Measurements from ENCODE around the gene PPP2R3A.
A peak's percentile ranks its signal among the peaks of the same experiment; 100 is the strongest.
"Not testable (repeated sequence)": the region's sequence is repeated elsewhere in the genome, so short reads cannot be mapped to it uniquely, and the experiment has no call there.

Gene PPP2R3A

DNA sequence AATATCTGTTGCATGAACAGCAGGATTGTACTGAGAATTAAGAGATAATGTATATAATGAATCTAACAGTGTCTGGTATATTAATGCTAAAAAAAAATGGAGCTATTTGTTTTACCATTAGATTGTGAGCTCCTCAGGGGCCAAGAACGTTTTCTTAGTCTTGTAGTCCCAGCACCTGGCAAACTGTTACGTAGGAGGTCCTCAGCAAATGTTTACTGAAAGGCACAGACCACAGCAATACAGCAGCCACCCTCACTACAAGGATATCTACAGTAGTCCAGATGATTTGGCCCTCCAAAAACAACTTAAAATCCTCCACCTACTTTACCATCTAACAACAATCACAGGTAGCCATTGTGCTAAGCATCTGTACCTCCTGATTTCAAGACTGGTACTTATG lies 170.9 kb downstream of the PPP2R3A start:
- Mint-ChIP-seq H3K27ac (no peak overlapping the region), H3K36me3 (no peaks in the 10 kb centered on the region), H3K4me3 (no peak overlapping the region), H3K9me3 (no peaks in the 10 kb centered on the region), H3K4me1 (peaks cover 2% of the 10 kb centered on the region), H3K27me3 (no peaks in the 10 kb centered on the region)
- no peak for ATAC-seq

DNA sequence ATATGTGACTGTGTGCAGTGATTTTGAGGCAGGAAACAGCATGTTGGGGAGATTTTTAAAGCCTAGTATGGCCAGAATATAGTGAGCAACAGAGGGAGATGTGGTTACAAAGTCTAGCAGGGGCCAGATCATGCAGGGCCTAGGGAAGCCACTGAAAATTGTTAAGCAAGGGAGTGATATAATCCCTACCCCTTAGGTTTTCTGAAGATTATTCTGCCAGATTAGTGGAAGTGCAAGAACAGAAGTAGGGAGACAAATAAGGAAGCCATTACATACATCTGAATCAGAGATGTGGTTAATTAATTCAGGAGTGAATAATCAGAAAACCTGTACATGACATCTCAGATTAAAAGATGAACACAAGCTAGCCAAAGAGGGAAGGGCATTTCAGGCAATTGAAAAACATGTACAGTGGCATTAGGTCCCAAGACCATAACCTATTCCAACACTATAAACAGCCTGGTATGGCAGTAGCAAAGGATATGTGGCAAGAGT lies 175.8 kb downstream of the PPP2R3A start:
- Mint-ChIP-seq H3K36me3 (no peaks in the 10 kb centered on the region), H3K9me3 (no peaks in the 10 kb centered on the region), H3K27ac (peak overlapping the region; percentile 4), H3K27me3 (no peaks in the 10 kb centered on the region), H3K4me3 (no peak overlapping the region), H3K4me1 (peaks cover 11% of the 10 kb centered on the region)
- no peak for ATAC-seq

DNA sequence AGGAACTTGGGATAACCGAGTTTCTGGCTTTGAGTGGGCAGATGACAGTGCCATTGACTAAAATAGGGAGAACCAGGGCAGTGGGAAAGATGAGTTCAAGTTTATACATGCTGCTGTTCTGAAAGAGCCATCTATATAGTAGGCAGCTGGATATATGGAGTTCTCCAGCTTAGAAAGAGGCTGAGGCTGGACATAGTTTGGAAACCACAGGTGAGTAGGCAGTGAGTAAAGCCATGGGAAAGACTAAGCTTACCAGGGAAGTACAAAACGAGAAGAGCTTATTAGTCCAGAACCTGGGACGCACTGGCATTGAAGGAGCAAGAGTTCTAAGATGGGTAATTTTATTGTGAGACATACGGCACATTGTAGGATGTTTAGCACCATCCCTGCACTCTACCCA lies 176.4 kb downstream of the PPP2R3A start:
- no peaks in the 10 kb centered on the region for H3K9me3 Mint-ChIP-seq
- no peak overlapping the region for H3K4me3 Mint-ChIP-seq
- no peak for ATAC-seq
- peak overlapping the region; percentile 4 for H3K27ac Mint-ChIP-seq
- H3K4me1 Mint-ChIP-seq: peaks cover 13% of the 10 kb centered on the region
- no peaks in the 10 kb centered on the region for H3K36me3 Mint-ChIP-seq
- no peaks in the 10 kb centered on the region for H3K27me3 Mint-ChIP-seq

DNA sequence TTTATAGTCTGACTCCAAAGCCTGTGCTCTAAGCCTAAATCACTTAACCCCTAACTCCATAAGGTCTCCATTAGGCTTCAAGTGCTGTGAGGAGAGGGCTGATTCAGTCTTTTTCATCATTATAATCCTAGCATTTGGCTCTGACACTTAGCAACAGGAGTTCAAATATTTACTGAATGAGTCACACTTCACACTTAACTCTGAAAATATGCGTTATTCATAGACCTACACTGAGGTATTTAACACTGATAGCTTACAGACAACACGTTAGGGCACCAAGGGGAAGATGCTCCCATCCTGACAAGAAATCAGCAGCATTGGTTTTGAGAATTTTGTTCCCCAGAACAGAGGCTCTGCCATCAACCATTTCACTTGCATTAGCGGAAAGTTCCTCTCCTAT lies 177.1 kb downstream of the PPP2R3A start:
- H3K27me3 Mint-ChIP-seq: no peaks in the 10 kb centered on the region
- peaks cover 13% of the 10 kb centered on the region for H3K4me1 Mint-ChIP-seq
- no peak overlapping the region for H3K4me3 Mint-ChIP-seq
- no peaks in the 10 kb centered on the region for H3K9me3 Mint-ChIP-seq
- no peak overlapping the region for H3K27ac Mint-ChIP-seq
- no peaks in the 10 kb centered on the region for H3K36me3 Mint-ChIP-seq
- no peak for ATAC-seq

DNA sequence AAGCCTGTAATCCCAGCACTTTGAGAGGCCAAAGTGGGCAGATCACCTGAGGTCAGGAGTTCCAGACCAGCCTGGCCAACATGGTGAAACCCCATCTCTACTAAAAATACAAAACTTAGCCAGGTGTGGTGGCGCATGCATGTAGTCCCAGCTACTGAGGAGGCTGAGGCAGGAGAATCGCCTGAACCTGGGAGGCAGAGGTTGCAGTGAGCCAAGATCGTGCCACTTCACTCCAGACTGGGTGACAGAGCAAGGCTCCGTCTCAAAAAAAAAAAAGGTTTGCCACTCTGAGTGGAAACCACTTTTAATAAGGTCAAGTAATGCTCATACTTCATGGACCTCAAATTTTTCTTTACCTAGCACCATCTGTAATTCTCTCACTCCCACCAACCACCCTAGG lies 178.9 kb downstream of the PPP2R3A start:
- not testable (repeated sequence) for H3K27ac Mint-ChIP-seq, H3K4me3 Mint-ChIP-seq, H3K36me3 Mint-ChIP-seq, ATAC-seq, H3K9me3 Mint-ChIP-seq, H3K27me3 Mint-ChIP-seq
- H3K4me1 Mint-ChIP-seq: peaks cover 21% of the 10 kb centered on the region

DNA sequence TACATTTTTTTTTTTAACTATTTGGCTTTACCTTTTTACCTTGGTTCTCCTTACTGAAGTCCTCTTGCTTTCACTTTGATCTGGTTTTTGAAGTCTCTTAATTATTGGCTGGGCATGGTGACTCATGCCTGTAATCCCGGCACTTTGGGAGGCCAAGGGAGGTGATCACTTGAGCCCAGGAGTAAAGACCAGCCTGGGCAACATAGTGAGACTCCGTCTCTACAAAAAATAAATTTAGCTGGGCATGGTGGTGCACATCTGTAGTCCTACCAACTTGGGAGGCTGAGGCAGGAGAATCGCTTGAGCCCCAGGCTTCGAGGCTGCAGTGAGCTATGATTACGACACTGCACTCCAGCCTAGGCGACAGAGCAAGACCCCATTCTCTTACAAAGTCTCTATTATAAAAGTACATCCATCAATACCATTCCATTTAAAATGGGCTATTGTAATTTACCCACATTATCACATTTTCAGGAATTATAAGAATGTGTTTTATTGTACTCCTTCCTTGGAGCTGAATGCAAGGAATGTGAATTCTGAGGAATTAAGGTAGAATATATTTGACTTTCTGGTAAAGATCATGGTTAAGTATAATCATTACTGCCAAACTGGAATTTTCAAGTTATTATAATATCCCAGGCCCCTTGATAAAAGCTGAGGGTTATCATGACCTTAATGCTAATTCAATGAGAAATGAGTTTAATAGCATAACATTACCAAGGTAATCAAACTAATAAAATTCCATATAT lies 181.6 kb downstream of the PPP2R3A start:
- no peak for ATAC-seq
- H3K27me3 Mint-ChIP-seq: no peaks in the 10 kb centered on the region
- no peak overlapping the region for H3K4me3 Mint-ChIP-seq
- no peaks in the 10 kb centered on the region for H3K9me3 Mint-ChIP-seq
- no peak overlapping the region for H3K27ac Mint-ChIP-seq
- H3K4me1 Mint-ChIP-seq: peaks cover 39% of the 10 kb centered on the region
- peaks cover 22% of the 10 kb centered on the region for H3K36me3 Mint-ChIP-seq

DNA sequence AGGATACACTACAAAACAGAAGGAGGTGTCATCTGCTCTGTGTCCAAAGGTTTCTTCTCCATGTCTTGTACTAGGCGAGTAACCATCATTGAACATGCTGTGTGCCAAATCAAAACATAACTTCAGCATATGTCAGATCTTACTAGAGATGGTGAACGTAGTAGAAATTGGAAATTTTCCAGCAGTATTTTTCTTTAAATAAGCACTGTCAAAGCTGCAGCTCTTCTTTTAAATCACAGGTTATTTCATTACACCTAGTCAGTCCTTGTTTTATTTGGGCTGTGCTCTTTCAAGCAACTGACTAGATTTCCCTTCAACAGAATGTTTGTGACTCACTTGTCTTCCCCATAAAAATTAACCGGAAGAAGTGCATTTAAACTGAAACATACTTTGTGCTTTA lies 184.1 kb downstream of the PPP2R3A start:
- ATAC-seq: no peak
- peak overlapping the region; percentile 5 for H3K4me3 Mint-ChIP-seq
- H3K27ac Mint-ChIP-seq: peak overlapping the region; percentile 53
- no peaks in the 10 kb centered on the region for H3K27me3 Mint-ChIP-seq
- peaks cover 59% of the 10 kb centered on the region for H3K4me1 Mint-ChIP-seq
- H3K36me3 Mint-ChIP-seq: peaks cover 34% of the 10 kb centered on the region
- no peaks in the 10 kb centered on the region for H3K9me3 Mint-ChIP-seq

DNA sequence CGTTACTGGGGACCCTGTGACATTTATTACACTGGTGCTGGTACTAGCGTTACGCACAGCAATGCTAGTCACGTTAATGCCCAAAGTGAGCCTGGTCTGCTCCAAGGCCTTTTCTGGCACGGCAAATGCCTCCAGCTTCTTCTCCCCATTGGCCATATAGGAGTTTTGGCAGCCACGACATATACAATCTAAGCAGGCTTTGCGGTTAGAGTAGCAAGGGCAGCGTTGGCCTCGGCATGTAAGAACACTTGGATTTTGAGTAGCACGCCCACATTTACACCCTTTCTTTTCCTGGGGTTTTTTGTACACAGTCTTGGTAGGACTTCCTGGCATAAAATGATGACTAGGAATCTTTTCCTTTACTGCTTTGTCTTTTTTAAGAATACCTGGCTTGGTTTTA lies 185.7 kb downstream of the PPP2R3A start:
- ATAC-seq: no peak
- Mint-ChIP-seq H3K36me3 (peaks cover 34% of the 10 kb centered on the region), H3K4me1 (peaks cover 69% of the 10 kb centered on the region), H3K27ac (no peak overlapping the region), H3K4me3 (no peak overlapping the region), H3K9me3 (no peaks in the 10 kb centered on the region), H3K27me3 (no peaks in the 10 kb centered on the region)

DNA sequence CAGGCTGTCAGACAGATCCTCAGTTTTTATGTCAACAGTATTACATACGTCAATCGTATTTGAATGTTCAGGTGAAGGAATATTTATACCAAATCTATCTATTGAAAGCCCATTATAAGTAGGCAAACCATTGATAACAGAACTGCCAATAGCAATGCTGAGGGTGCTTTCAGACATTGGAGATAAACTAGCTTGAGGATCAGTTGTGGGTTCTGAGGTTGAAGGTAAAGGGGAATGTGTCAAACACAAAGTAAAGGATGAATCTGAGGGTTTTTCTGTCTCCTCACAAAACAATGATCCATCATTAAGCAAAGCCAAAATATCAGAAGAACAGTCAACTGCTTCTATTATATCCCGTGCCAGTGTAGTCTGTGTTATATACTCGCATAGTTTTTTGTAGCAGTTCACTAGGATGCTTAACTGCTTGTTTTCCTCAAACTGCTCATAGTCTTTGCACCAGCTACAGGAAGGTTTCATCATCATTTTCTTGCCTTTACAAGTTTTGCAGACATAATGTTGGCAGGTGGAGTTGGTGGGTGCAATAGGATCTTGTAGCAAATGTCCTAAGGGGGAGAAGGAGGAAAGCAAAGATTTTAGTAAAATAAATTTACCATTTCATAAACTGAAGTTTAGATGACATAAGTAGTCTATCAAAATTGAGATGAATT lies 186.8 kb downstream of the PPP2R3A start:
- Mint-ChIP-seq H3K27me3 (no peaks in the 10 kb centered on the region), H3K36me3 (peaks cover 36% of the 10 kb centered on the region), H3K4me3 (no peak overlapping the region), H3K9me3 (no peaks in the 10 kb centered on the region), H3K27ac (no peak overlapping the region), H3K4me1 (peaks cover 73% of the 10 kb centered on the region)
- no peak for ATAC-seq

DNA sequence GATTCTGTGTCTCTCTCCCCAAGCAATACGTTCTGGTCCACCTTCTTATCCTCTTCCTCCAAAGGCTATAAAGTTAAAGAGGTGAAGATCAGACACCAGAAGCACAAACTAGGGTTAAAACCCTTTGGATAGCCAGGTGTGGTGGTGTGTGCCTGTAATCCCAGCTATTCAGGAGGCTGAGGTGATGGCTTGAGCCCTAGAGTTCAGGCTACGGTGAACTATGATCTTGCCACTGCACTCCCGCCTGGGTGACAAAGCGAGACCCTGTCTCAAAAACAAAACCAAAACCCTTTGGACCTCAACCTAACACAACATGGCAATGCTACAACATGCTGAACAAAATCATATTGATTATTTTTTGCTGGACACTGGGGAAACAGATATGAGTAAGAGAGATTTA lies 187.4 kb downstream of the PPP2R3A start:
- H3K27me3 Mint-ChIP-seq: no peaks in the 10 kb centered on the region
- H3K9me3 Mint-ChIP-seq: no peaks in the 10 kb centered on the region
- no peak overlapping the region for H3K4me3 Mint-ChIP-seq
- peaks cover 79% of the 10 kb centered on the region for H3K4me1 Mint-ChIP-seq
- ATAC-seq: no peak
- no peak overlapping the region for H3K27ac Mint-ChIP-seq
- H3K36me3 Mint-ChIP-seq: peaks cover 39% of the 10 kb centered on the region

DNA sequence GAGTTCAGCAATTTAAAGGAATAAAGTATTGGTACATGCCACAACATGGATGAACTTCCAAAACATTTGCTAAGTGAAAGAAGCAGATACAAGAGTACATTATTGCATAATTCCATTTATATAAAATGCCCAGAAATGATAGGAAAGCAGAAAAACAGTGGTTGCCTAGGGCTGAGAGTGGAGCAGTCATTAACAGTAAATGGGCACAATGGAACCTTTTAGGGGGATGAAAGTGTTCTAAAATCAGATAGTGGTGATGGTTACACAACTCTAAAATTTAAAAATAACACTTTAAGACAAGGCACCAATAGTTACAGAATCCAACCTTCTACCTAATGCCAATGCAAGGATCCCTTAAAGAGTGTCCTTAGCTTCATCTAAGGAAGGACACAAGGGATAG lies 196.0 kb downstream of the PPP2R3A start:
- Mint-ChIP-seq H3K4me1 (peaks cover 45% of the 10 kb centered on the region), H3K9me3 (peaks cover 3% of the 10 kb centered on the region), H3K27ac (no peak overlapping the region), H3K27me3 (no peaks in the 10 kb centered on the region), H3K36me3 (peaks cover 39% of the 10 kb centered on the region), H3K4me3 (no peak overlapping the region)
- ATAC-seq: no peak

DNA sequence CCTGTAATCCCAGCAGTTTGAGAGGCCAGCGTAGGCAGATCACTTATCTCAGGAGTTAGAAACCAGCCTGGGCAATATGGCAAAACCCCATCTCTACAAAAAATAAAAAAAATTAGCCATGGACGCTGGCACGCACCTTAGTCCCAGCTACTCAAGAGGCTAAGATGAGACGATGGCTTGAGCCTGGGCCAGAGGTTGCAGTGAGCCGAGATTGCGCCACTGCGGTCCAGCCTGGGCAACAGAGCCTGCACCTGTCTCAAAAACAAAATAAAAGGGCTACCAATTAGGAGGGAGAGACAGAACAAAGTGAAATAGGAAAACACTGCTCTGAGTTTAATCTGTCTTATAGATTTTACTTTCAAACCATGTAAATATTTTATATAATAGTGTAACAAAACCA lies 196.8 kb downstream of the PPP2R3A start:
- Mint-ChIP-seq H3K4me1 (peaks cover 50% of the 10 kb centered on the region), H3K4me3 (no peak overlapping the region), H3K36me3 (peaks cover 36% of the 10 kb centered on the region), H3K27ac (no peak overlapping the region), H3K9me3 (peaks cover 3% of the 10 kb centered on the region), H3K27me3 (no peaks in the 10 kb centered on the region)
- ATAC-seq: no peak

DNA sequence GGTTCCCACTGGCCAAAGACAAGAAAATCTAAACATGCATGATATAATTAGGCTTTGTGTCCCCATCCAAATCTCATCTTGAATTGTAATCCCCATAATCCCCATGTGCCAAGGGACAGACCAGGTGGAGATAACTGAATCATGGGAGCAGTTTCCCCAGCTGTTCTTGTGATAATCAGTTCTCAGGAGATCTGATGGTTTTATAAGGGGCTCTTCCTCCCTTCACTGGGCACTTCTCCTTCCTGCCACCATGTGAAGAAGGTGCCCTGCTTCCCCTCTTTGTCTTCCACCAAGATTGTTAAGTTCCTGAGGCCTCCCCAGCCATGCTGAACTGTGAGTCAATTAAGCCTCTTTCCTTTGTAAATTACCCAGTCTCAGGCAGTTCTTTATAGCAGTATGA lies 198.1 kb downstream of the PPP2R3A start:
- not testable (repeated sequence) for H3K4me3 Mint-ChIP-seq

DNA sequence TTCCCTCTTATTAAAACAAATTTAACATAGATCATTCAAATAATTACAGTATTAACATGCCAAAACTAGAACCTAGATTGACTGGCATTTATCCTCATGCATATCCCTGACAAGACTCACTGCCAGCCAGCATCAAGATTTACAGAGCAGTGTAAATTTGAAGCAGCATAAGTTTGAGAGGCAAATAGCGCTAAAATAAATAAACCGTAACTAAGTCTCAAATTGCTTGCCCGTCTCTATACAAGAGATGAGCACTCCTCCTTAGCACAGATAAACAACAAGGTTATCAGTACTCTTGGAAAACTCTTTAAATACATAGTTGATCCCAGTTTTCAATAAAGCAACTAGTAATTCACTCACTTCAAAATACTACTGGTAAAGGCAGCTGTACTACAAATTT lies 201.0 kb downstream of the PPP2R3A start:
- H3K9me3 Mint-ChIP-seq: no peaks in the 10 kb centered on the region
- H3K36me3 Mint-ChIP-seq: peaks cover 27% of the 10 kb centered on the region
- H3K4me3 Mint-ChIP-seq: no peak overlapping the region
- H3K4me1 Mint-ChIP-seq: peaks cover 44% of the 10 kb centered on the region
- no peak overlapping the region for H3K27ac Mint-ChIP-seq
- H3K27me3 Mint-ChIP-seq: no peaks in the 10 kb centered on the region
- no peak for ATAC-seq

More for the DNA sequence above, 198.1 kb downstream of the PPP2R3A start:
- Mint-ChIP-seq H3K36me3 (peaks cover 36% of the 10 kb centered on the region), H3K27ac (peak overlapping the region; percentile 8), H3K4me1 (peaks cover 50% of the 10 kb centered on the region)
- not testable (repeated sequence) for H3K27me3 Mint-ChIP-seq, H3K9me3 Mint-ChIP-seq, ATAC-seq

DNA sequence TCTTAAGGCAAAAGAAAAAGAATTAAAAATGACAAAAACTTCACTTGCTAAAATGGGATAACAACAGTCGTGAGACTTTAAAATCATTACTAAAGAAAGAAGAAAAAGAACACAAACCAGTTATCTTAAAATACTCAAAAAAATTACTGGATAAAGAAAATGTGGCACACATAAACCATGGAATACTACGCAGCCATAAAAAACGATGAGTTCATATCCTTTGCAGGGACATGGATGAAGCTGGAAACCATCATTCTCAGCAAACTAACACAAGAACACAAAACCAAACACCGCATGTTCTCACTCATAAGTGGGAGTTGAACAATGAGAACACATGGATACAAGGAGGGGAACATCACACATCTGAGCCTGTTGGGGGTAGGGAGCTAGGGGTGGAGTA lies 202.7 kb downstream of the PPP2R3A start:
- Mint-ChIP-seq H3K4me1 (peaks cover 44% of the 10 kb centered on the region), H3K36me3 (peaks cover 27% of the 10 kb centered on the region)
- H3K9me3 Mint-ChIP-seq, ATAC-seq, H3K4me3 Mint-ChIP-seq, H3K27me3 Mint-ChIP-seq, H3K27ac Mint-ChIP-seq: not testable (repeated sequence)

DNA sequence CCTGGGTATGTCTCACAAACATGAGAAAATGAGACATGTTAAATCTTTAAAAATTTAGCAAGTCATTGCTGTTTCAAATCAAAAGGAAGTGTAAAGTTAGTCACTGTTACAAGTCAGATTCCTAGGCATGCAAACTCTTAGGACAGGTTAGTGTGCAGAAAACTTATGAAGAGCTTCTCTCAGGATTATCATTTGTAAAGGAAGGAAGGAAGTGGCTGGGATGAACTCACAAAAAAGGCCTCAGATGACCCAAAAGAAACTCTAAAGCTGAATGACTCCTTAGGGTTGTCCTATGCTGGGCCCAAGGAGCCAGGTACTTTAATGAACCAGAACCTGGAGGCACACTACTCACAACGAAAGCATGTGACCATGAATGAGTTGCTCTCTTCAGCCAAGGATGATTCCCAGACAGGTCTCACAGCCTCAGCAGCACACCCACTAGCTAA lies 205.6 kb downstream of the PPP2R3A start:
- Mint-ChIP-seq H3K4me1 (peaks cover 25% of the 10 kb centered on the region), H3K27me3 (no peaks in the 10 kb centered on the region), H3K4me3 (no peak overlapping the region), H3K9me3 (no peaks in the 10 kb centered on the region), H3K36me3 (peaks cover 10% of the 10 kb centered on the region), H3K27ac (no peak overlapping the region)
- no peak for ATAC-seq

Data from stimulated activated memory B cell treated with anti-CD40 and anti-IgM and Interleukin-4, amounts not matched to agents 10 μg/mL and 1 μg/mL and 100 μg/mL, for 72 hours (primary cell).